ENCODE results near the gene GTF3C2. TPM values are rescaled to one million over a fixed set of nuclear protein-coding genes. Genes with fewer than 3 reads are reported as not detected.

GTF3C2 gene
- total and polyA plus RNA-seq, 2 of the 4 experiments (the other 2 are of a cell fraction) = 25.5 to 36.9 TPM

DNA sequence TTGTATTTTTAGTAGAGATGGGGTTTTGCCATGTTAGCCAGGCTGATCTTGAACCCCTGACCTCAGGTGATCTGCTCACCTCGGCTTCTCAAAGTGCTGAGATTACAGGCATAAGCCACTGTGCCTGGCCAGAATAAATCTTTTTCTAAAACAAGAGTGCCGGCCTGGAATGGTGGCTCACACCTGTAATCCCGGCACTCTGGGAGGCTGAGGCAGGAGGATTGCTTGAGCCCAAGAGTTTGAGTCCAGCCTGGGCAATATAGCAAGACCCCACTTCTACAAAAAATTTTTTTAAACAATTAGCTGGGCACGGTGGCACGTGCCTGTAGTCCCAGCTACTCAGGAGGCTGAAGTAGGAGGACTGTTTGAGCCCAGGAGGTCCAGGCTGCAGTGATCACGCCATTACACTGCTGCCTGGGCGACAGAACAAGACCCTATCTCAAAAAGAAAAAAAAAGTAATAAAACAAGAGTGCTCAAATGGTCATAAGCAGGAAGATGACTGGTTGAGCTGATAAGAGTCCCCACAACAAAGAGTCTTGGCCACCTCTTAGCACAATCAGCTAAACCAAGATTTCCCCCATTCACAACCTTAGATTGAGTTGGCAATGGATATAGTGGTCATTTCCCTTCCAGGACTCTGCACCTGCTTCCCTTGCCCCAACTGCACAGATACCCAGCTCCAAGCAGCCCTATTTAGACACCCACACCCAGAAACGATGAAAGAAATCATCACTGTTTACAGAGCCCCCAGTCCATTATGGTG, 42.5 kb downstream of the GTF3C2 start:
- no peaks in the 10 kb centered on the region for H3K27me3 ChIP-seq (ENCODE audit: control insufficient read depth, insufficient read depth, low read length)
- 100% methylated on average over 2 of the region's 8 CpGs; no CpG with 5 or more reads in 1 of the 2 experiments for WGBS, 2 experiments (ENCODE audit: extremely low coverage in 2 of 2, insufficient read length in 1 of 2)
- no peak overlapping the region for H2BK20ac ChIP-seq (ENCODE audit: low read depth, low read length)
- ChIA-PET CTCF (no interaction called here), POLR2A (ENCODE audit: unreplicated experiment) (no interaction called here)
- no peak overlapping the region for H3K27ac ChIP-seq (ENCODE audit: insufficient read depth, low read length)
- no peaks in the 10 kb centered on the region for H3K9me3 ChIP-seq (ENCODE audit: control insufficient read depth, insufficient read depth, low read length)
- no peak overlapping the region for H2BK120ac ChIP-seq (ENCODE audit: low read depth, low read length)
- TF ChIP-seq ELK1 (IDR thresholded peaks at IDR 0.05; ENCODE audit: borderline replicate concordance, low read depth, low read length) = no peak
- no peak for TF ChIP-seq SMC3 (IDR thresholded peaks at IDR 0.05; ENCODE audit: low read depth, low read length)
- no peak overlapping the region for H3K56ac ChIP-seq (ENCODE audit: extremely low read depth, insufficient read depth, low read length)
- no peak overlapping the region for H2BK15ac ChIP-seq (ENCODE audit: low read depth, low read length)
- peaks cover 6 to 8% of the 10 kb centered on the region in 2 experiments for H3K79me1 ChIP-seq (ENCODE audit: low read depth in 1 of 2, low read length in 2 of 2)
- dilution Hi-C loops (cut with HindIII; ENCODE audit: low sequenced_read_pairs, unreplicated experiment) = no loop called here
- H4K20me1 ChIP-seq (ENCODE audit: insufficient read depth, low read length) = no peaks in the 10 kb centered on the region
- no peak for DNase-seq
- no peaks in the 10 kb centered on the region for H3K4me1 ChIP-seq (ENCODE audit: control insufficient read depth, insufficient read depth, low read length)
- no peak overlapping the region for H2AK5ac ChIP-seq (ENCODE audit: low read depth, low read length)
- no peak overlapping the region for H3K18ac ChIP-seq (ENCODE audit: low read depth, low read length)
- H4K8ac ChIP-seq (ENCODE audit: low read depth in 2 of 2, low read length in 2 of 2) = no peak overlapping the region
- in situ Hi-C loops (cut with MboI; ENCODE audit: low sequenced_read_pairs) = no loop called here
- no peak overlapping the region for H3K4me2 ChIP-seq (ENCODE audit: low read depth, low read length)
- H3K9me1 ChIP-seq (ENCODE audit: insufficient read depth, low read length) = peaks cover 4% of the 10 kb centered on the region; the same call in 1 of the 2 replicates
- H3K4ac ChIP-seq (ENCODE audit: low read depth, low read length) = no peak overlapping the region
- H2AK9ac ChIP-seq (replicated peaks; ENCODE audit: low read depth, low read length, poor library complexity) = no peak overlapping the region
- H3K23ac ChIP-seq (ENCODE audit: low read depth, low read length) = no peak overlapping the region
- intact Hi-C loops (cut with micrococcal nuclease) = no loop called here
- no peak overlapping the region for H3K14ac ChIP-seq (replicated peaks; ENCODE audit: low read depth, low read length)
- no peak for ATAC-seq (ENCODE audit: low read depth)
- peaks cover 18% of the 10 kb centered on the region for H3K36me3 ChIP-seq (ENCODE audit: control insufficient read depth, insufficient read depth, low read length)
- no TSS peak for BruUV-seq (replicated peaks)
- no peak overlapping the region for H2AFZ ChIP-seq (replicated peaks; ENCODE audit: low read length, poor library complexity)
- no peak overlapping the region for H4K5ac ChIP-seq (ENCODE audit: low read depth, low read length)
- H4K91ac ChIP-seq (ENCODE audit: insufficient read depth, low read depth, low read length) = no peak overlapping the region
- no peak overlapping the region for H3K9ac ChIP-seq (ENCODE audit: low read depth, low read length)
- no peak overlapping the region for H2BK5ac ChIP-seq (ENCODE audit: low read depth, low read length, poor library complexity, severe bottlenecking)
- H3K4me3 ChIP-seq (ENCODE audit: insufficient read depth, low read depth, low read length) = no peak overlapping the region

All from IMR-90 (cell line).